ENCODE data around the gene ACE. TPM values are rescaled to one million over a fixed set of nuclear protein-coding genes. Genes with fewer than 3 reads are reported as not detected.

Gene ACE
- total RNA-seq, 1 donor from 2014 or later: not detected

DNA sequence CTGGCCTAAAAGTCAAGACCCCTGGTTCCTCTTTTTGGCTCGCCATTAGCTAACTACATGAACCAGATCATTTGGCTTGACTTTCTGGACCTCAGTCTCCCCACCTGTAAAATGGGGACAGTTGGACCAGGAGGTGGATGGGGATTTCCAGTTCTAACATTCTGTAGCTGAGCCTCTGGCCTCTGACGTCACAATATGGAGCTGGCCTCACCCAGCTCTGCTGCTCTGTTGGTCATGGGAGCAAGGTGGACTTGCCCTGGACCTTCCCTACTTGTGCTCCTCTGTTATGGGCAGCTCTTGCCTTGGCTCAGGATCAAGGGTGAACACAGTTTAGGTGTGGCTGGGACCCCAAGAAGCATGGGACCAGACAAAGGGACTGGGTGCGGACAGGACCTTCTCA lies 29.8 kb downstream of the ACE start:
- no peak for TF ChIP-seq EZH2 (IDR thresholded peaks at IDR 0.05)
- no peak for TF ChIP-seq EZH2phosphoT487 (IDR thresholded peaks at IDR 0.05)
- TF ChIP-seq, protein P1, sequence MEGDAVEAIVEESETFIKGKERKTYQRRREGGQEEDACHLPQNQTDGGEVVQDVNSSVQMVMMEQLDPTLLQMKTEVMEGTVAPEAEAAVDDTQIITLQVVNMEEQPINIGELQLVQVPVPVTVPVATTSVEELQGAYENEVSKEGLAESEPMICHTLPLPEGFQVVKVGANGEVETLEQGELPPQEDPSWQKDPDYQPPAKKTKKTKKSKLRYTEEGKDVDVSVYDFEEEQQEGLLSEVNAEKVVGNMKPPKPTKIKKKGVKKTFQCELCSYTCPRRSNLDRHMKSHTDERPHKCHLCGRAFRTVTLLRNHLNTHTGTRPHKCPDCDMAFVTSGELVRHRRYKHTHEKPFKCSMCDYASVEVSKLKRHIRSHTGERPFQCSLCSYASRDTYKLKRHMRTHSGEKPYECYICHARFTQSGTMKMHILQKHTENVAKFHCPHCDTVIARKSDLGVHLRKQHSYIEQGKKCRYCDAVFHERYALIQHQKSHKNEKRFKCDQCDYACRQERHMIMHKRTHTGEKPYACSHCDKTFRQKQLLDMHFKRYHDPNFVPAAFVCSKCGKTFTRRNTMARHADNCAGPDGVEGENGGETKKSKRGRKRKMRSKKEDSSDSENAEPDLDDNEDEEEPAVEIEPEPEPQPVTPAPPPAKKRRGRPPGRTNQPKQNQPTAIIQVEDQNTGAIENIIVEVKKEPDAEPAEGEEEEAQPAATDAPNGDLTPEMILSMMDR (IDR thresholded peaks at IDR 0.05): no peak
- no peaks in the 10 kb centered on the region for H3K9me3 ChIP-seq (ENCODE audit: low read depth)
- DNase-seq (ENCODE audit: low spot score): no peak
- no peaks in the 10 kb centered on the region for H3F3A ChIP-seq (ENCODE audit: low read depth)
- Mint-ChIP-seq H3K4me1 (peaks cover 15% of the 10 kb centered on the region), H3K9me3 (no peaks in the 10 kb centered on the region), H3K36me3 (no peaks in the 10 kb centered on the region), H3K27me3 (ENCODE audit: insufficient read depth, low read depth) (peaks cover 5% of the 10 kb centered on the region), H3K4me3 (no peak overlapping the region), H3K27ac (no peak overlapping the region)
- H3K36me3 ChIP-seq: no peaks in the 10 kb centered on the region
- no peaks in the 10 kb centered on the region for H3K79me2 ChIP-seq (ENCODE audit: low read depth)
- no peak overlapping the region for H3K4me3 ChIP-seq
- peaks cover 16% of the 10 kb centered on the region for H3K27me3 ChIP-seq
- H3K4me1 ChIP-seq: no peaks in the 10 kb centered on the region
- no peak overlapping the region for H3K9ac ChIP-seq
- no peak overlapping the region for H3K27ac ChIP-seq
- no peak overlapping the region for H2AFZ ChIP-seq (replicated peaks)
- no peak overlapping the region for H3K4me2 ChIP-seq
- H4K20me1 ChIP-seq (ENCODE audit: low read depth): no peaks in the 10 kb centered on the region

DNA sequence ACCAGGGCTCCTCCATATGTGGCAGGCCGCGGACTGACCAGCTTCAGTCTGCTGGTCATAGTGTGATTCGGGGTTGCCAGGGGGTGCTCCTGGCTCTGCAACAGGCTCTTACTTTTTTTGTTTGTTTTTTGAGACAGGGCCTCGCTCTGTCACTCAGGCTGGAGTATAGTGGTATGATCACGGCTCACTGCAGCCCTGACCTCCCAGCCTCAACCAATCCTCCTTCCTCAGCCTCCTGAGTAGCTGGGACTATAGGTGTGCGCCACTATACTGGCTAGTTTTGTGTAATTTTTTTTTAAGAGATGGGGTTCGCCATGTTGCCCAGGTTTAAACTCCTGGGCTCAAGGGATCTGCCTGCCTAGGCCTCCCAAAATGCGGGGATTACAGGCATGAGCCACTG lies 34.5 kb downstream of the ACE start:
- TF ChIP-seq EZH2phosphoT487 (IDR thresholded peaks at IDR 0.05): no peak
- TF ChIP-seq, protein P1 (IDR thresholded peaks at IDR 0.05): no peak
- TF ChIP-seq EZH2 (IDR thresholded peaks at IDR 0.05): no peak
- H3K4me3 Mint-ChIP-seq: no peak overlapping the region
- H3K27me3 Mint-ChIP-seq (ENCODE audit: insufficient read depth, low read depth): no peaks in the 10 kb centered on the region

DNA sequence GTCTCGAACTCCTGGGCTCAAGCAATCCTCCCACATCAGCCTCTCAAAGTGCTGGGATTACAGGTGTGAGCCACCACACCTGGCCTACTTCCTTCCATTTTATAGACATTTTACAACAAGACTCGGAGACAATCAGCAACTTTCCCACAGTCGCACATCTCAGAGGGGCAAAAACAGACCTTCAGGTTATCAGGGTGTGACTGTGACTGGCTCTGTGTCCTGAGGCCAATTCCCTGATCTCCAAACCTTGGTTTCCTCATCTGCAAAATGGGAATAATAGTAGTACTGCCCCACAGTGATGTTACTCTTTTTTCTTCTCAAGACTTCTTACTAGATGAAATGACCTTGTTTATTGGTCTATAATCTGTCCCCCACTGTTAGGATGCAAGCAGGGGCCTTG lies 35.5 kb downstream of the ACE start:
- Mint-ChIP-seq H3K4me3 (no peak overlapping the region), H3K9me3 (no peaks in the 10 kb centered on the region), H3K4me1 (no peaks in the 10 kb centered on the region), H3K27me3 (ENCODE audit: insufficient read depth, low read depth) (no peaks in the 10 kb centered on the region), H3K36me3 (no peaks in the 10 kb centered on the region), H3K27ac (no peak overlapping the region)
- no peak for DNase-seq (ENCODE audit: low spot score)
- no peak overlapping the region for H3K9ac ChIP-seq
- no peak overlapping the region for H3K4me2 ChIP-seq
- no peak overlapping the region for H2AFZ ChIP-seq (replicated peaks)
- no peaks in the 10 kb centered on the region for H3K9me3 ChIP-seq (ENCODE audit: low read depth)
- no peaks in the 10 kb centered on the region for H3F3A ChIP-seq (ENCODE audit: low read depth)
- H3K79me2 ChIP-seq (ENCODE audit: low read depth): no peaks in the 10 kb centered on the region
- H3K27me3 ChIP-seq: no peaks in the 10 kb centered on the region
- no peaks in the 10 kb centered on the region for H3K4me1 ChIP-seq
- H3K4me3 ChIP-seq: no peak overlapping the region
- TF ChIP-seq EZH2 (IDR thresholded peaks at IDR 0.05): no peak
- TF ChIP-seq, protein P1 (IDR thresholded peaks at IDR 0.05): no peak
- no peak for TF ChIP-seq EZH2phosphoT487 (IDR thresholded peaks at IDR 0.05)
- H3K27ac ChIP-seq: no peak overlapping the region
- H4K20me1 ChIP-seq (ENCODE audit: low read depth): no peaks in the 10 kb centered on the region
- no peaks in the 10 kb centered on the region for H3K36me3 ChIP-seq

More for the DNA sequence above, 34.5 kb downstream of the ACE start:
- no peak overlapping the region for H3K9ac ChIP-seq
- H3K27ac ChIP-seq: no peak overlapping the region
- H3K9me3 ChIP-seq (ENCODE audit: low read depth): no peaks in the 10 kb centered on the region
- H3K4me3 ChIP-seq: no peak overlapping the region
- H3K36me3 ChIP-seq: no peaks in the 10 kb centered on the region
- H3K4me1 Mint-ChIP-seq: no peaks in the 10 kb centered on the region
- H3F3A ChIP-seq (ENCODE audit: low read depth): no peaks in the 10 kb centered on the region
- H3K9me3 Mint-ChIP-seq: no peaks in the 10 kb centered on the region
- no peak overlapping the region for H3K4me2 ChIP-seq
- DNase-seq (ENCODE audit: low spot score): no peak
- H2AFZ ChIP-seq (replicated peaks): no peak overlapping the region
- H3K79me2 ChIP-seq (ENCODE audit: low read depth): no peaks in the 10 kb centered on the region
- no peaks in the 10 kb centered on the region for H3K4me1 ChIP-seq
- H3K27ac Mint-ChIP-seq: no peak overlapping the region
- H3K27me3 ChIP-seq: no peaks in the 10 kb centered on the region
- H3K36me3 Mint-ChIP-seq: no peaks in the 10 kb centered on the region
- no peaks in the 10 kb centered on the region for H4K20me1 ChIP-seq (ENCODE audit: low read depth)

Data from neural progenitor cell (in vitro differentiated cells).